C4-2B (cell line): ENCODE results near the gene NAB1.

Source experiments
- CTCF ChIP-seq: fragments of 450-650 bp; conservative IDR thresholded peaks from 2 replicates; pipeline ENCODE4 v1.5.1; 2017; ENCODE audit warnings: mild to moderate bottlenecking
- ZFX ChIP-seq: fragments of 450-650 bp; IDR thresholded peaks from 2 replicates; pipeline ENCODE4 v1.6.1; 2017

GRCh38 chr2:190684931-190685330 is 36.0 kb downstream of the NAB1 start:
- TF ChIP-seq CTCF (no peak), ZFX (no peak)
